Activated B cell treated with CpG ODN at 0.5 μM for 24 hours (primary cell): ENCODE data around the gene MRPL14. TPM values are rescaled to one million over a fixed set of nuclear protein-coding genes. Genes with fewer than 3 reads are reported as not detected.
"Not testable (repeated sequence)": the region's sequence is repeated elsewhere in the genome, so short reads cannot be mapped to it uniquely, and the experiment has no call there.

Experiments
- ATAC-seq: fragments of 200-7000 bp; cut with Tn5 transposase; one replicate; pipeline ENCODE4 v1.10.0; 2021; ENCODE audit warnings: low read depth, mild to moderate bottlenecking, moderate library complexity
- CTCF ChIA-PET: fragments of 350-600 bp; sonication (Branson Sonifier 250); formaldehyde crosslinking; loops from one replicate; lab custom pipeline; 2021; ENCODE audit warnings: antibody characterized with exemption; lab: Charles Lee
- POLR2A ChIA-PET: fragments of 350-600 bp; sonication (Branson Sonifier 250); formaldehyde crosslinking; loops from one replicate; lab custom pipeline; 2021; ENCODE audit warnings: antibody characterized with exemption; lab: Charles Lee
- DNase-seq: peaks from one replicate; pipeline ENCODE4 v3.0.0; 2022
- H3K27ac Mint-ChIP-seq: one replicate; pipeline ENCODE4 v1.8.0; 2020; ENCODE audit warnings: mixed read lengths
- H3K27me3 Mint-ChIP-seq: one replicate; pipeline ENCODE4 v1.8.0; 2021; ENCODE audit warnings: mixed read lengths
- H3K36me3 Mint-ChIP-seq: one replicate; pipeline ENCODE4 v1.8.0; 2021; ENCODE audit warnings: low read depth, mixed read lengths
- H3K4me1 Mint-ChIP-seq: one replicate; pipeline ENCODE4 v1.8.0; 2021; ENCODE audit warnings: mixed read lengths
- H3K4me3 Mint-ChIP-seq: one replicate; pipeline ENCODE4 v1.8.0; 2020; ENCODE audit warnings: mild to moderate bottlenecking, mixed read lengths
- H3K9me3 Mint-ChIP-seq: one replicate; pipeline ENCODE4 v1.8.0; 2020; ENCODE audit warnings: mixed read lengths
- CTCF ChIP-seq: fragments of 200-600 bp; IDR thresholded peaks from one replicate; pipeline ENCODE4 v1.8.0; 2022; ENCODE audit warnings: antibody characterized with exemption, mild to moderate bottlenecking
- intact Hi-C: fragments of 100-400 bp; cut with micrococcal nuclease; formaldehyde crosslinking; loops from one replicate; pipeline ENCODE4 v1.15.1; 2024
- total RNA-seq: library from RNA; stranded (reverse); gene quantifications from 2 replicates; pipeline ENCODE4 v1.2.3, GENCODE V29; 2022

MRPL14 gene
- total RNA-seq, 1 donor from 2014 or later: 45.5 TPM

GRCh38 chr6:44145839-44146238, 18.6 kb upstream of the MRPL14 start:
- no peak for TF ChIP-seq CTCF
- H3K4me3 Mint-ChIP-seq: no peak overlapping the region
- intact Hi-C loops: no loop called here
- no peak overlapping the region for H3K27ac Mint-ChIP-seq
- peaks cover 69% of the 10 kb centered on the region for H3K36me3 Mint-ChIP-seq
- no peak for DNase-seq
- no peaks in the 10 kb centered on the region for H3K9me3 Mint-ChIP-seq
- ATAC-seq: no peak
- no peaks in the 10 kb centered on the region for H3K4me1 Mint-ChIP-seq
- CTCF ChIA-PET: no interaction called here
- H3K27me3 Mint-ChIP-seq: no peaks in the 10 kb centered on the region
- POLR2A ChIA-PET: no interaction called here

- H3K27me3 Mint-ChIP-seq, DNase-seq, H3K4me3 Mint-ChIP-seq, ATAC-seq, H3K9me3 Mint-ChIP-seq, intact Hi-C loops, H3K27ac Mint-ChIP-seq, H3K4me1 Mint-ChIP-seq, POLR2A ChIA-PET: not testable (repeated sequence)
- CTCF ChIA-PET: interaction anchor here (1.0 kb wide), 1 partner anchor 47 kb away, joined by 3 read pairs; no protein-coding TSS in a partner anchor
- peaks cover 79% of the 10 kb centered on the region for H3K36me3 Mint-ChIP-seq
Measured at GRCh38 chr6:44144536-44144935, 17.3 kb upstream of the MRPL14 start.

GRCh38 chr6:44143731-44144130, 16.5 kb upstream of the MRPL14 start:
- ChIA-PET POLR2A (no interaction called here), CTCF (interaction anchor here (1.0 kb wide), 1 partner anchor 46 kb away, joined by 3 read pairs; no protein-coding TSS in a partner anchor)
- Mint-ChIP-seq H3K4me1 (no peaks in the 10 kb centered on the region), H3K4me3 (no peak overlapping the region), H3K9me3 (no peaks in the 10 kb centered on the region), H3K27ac (no peak overlapping the region), H3K27me3 (no peaks in the 10 kb centered on the region), H3K36me3 (peaks cover 74% of the 10 kb centered on the region)
- ATAC-seq: no peak
- intact Hi-C loops: no loop called here
- TF ChIP-seq CTCF: no peak
- DNase-seq: no peak

- Mint-ChIP-seq H3K4me1 (no peaks in the 10 kb centered on the region), H3K36me3 (peaks cover 68% of the 10 kb centered on the region), H3K27me3 (no peaks in the 10 kb centered on the region), H3K9me3 (no peaks in the 10 kb centered on the region), H3K4me3 (no peak overlapping the region), H3K27ac (no peak overlapping the region)
- DNase-seq (no peak), ATAC-seq (no peak)
- ChIA-PET POLR2A (interaction anchor here (0.6 to 0.7 kb wide), 2 partner anchors 15 to 21 kb away, joined by 6 to 7 read pairs; partner anchors contain the start of genes MRPL14 and TMEM63B), CTCF (no interaction called here)
- intact Hi-C loops: no loop called here
- no peak for TF ChIP-seq CTCF
Measured at GRCh38 chr6:44142835-44143234, 15.6 kb upstream of the MRPL14 start.

- Mint-ChIP-seq H3K27me3 (no peaks in the 10 kb centered on the region), H3K9me3 (no peaks in the 10 kb centered on the region), H3K27ac (no peak overlapping the region), H3K4me3 (no peak overlapping the region), H3K4me1 (no peaks in the 10 kb centered on the region), H3K36me3 (peaks cover 58% of the 10 kb centered on the region)
- intact Hi-C loops: no loop called here
- no peak for DNase-seq
- ATAC-seq: no peak
- CTCF ChIA-PET: no interaction called here
- POLR2A ChIA-PET: no interaction called here
- TF ChIP-seq CTCF: no peak
Measured at GRCh38 chr6:44139351-44139743, 12.1 kb upstream of the MRPL14 start.

GRCh38 chr6:44138717-44139350, 11.6 kb upstream of the MRPL14 start:
- Mint-ChIP-seq H3K4me1 (no peaks in the 10 kb centered on the region), H3K27me3 (no peaks in the 10 kb centered on the region), H3K4me3 (no peak overlapping the region), H3K9me3 (no peaks in the 10 kb centered on the region), H3K27ac (no peak overlapping the region), H3K36me3 (peaks cover 53% of the 10 kb centered on the region)
- intact Hi-C loops: no loop called here
- no peak for TF ChIP-seq CTCF
- no peak for ATAC-seq
- ChIA-PET CTCF (no interaction called here), POLR2A (no interaction called here)
- no peak for DNase-seq
